Naive thymus-derived CD8-positive, alpha-beta T cell (primary cell): ENCODE measurements around the gene PMS2. TPM values are rescaled to one million over a fixed set of nuclear protein-coding genes. Genes with fewer than 3 reads are reported as not detected.
"Not testable (repeated sequence)": the region's sequence is repeated elsewhere in the genome, so short reads cannot be mapped to it uniquely, and the experiment has no call there.

ENCODE experiments used
- ATAC-seq, 2 donors: fragments of 150-1000 bp; cut with Tn5 transposase in 1 of 2; sonication (Bioruptor Pico), chemical (Tn5 transposase) in 1 of 2; 1 replicate in 1 of 2; 2 replicates in 1 of 2; pipeline ENCODE4 v1.10.0; 2021; ENCODE audit warnings: mild to moderate bottlenecking in 2 of 2, moderate library complexity in 2 of 2
- POLR2A ChIA-PET: fragments of 350-600 bp; sonication (Branson Sonifier 250); formaldehyde crosslinking; loops from one replicate; lab custom pipeline; 2021; ENCODE audit warnings: antibody characterized with exemption; lab: Charles Lee
- DNase-seq, 10 donors: peaks; one replicate each; pipeline versions ENCODE4 v3.0.0 to v3.0.0-alpha.2; 2020 to 2022
- H3K27ac Mint-ChIP-seq, 10 donors: one replicate each; pipeline ENCODE4 v1.8.0; 2020 to 2022; ENCODE audit warnings: mild to moderate bottlenecking in 10 of 10, mixed read lengths in 10 of 10, moderate library complexity in 4 of 10, inconsistent platforms in 1 of 10
- H3K27me3 Mint-ChIP-seq, 5 donors: one replicate each; pipeline ENCODE4 v1.8.0; 2021 to 2022; ENCODE audit warnings: mixed read lengths in 5 of 5
- H3K36me3 Mint-ChIP-seq, 3 donors: one replicate each; pipeline ENCODE4 v1.8.0; 2020 to 2022; ENCODE audit warnings: mixed read lengths in 3 of 3, mild to moderate bottlenecking in 2 of 3, inconsistent platforms in 1 of 3
- H3K4me1 Mint-ChIP-seq, 4 donors: one replicate each; pipeline ENCODE4 v1.8.0; 2021 to 2022; ENCODE audit warnings: mixed read lengths in 4 of 4
- H3K4me3 Mint-ChIP-seq, 10 donors: one replicate each; pipeline ENCODE4 v1.8.0; 2020 to 2022; ENCODE audit warnings: mild to moderate bottlenecking in 10 of 10, mixed read lengths in 10 of 10, moderate library complexity in 6 of 10, inconsistent platforms in 1 of 10
- H3K9me3 Mint-ChIP-seq, 9 donors: one replicate each; pipeline ENCODE4 v1.8.0; 2020 to 2022; ENCODE audit warnings: mixed read lengths in 9 of 9, mild to moderate bottlenecking in 3 of 9, inconsistent platforms in 1 of 9, moderate library complexity in 1 of 9
- polyA plus RNA-seq, 3 donors: library from polyadenylated mRNA; unstranded; fragments of 300-500 nt; fragmentation: Illumina TruSeq; gene quantifications; one replicate each; pipeline ENCODE4 v1.2.3, GENCODE V29; 2021
- total RNA-seq, 8 experiments: library from RNA in 2 of 8; stranded (reverse) in 2 of 8; gene quantifications; one replicate each; pipeline ENCODE4 v1.2.3 and lab custom pipeline; 2021 to 2026

PMS2 gene
- total and polyA plus RNA-seq, 5 experiments from 2014 or later = 9.8 to 22.8 (median 14.2) TPM

GRCh38 chr7:5963205-5963604 is 45.6 kb downstream of the PMS2 start:
- H3K27ac Mint-ChIP-seq, H3K27me3 Mint-ChIP-seq, H3K4me3 Mint-ChIP-seq, H3K36me3 Mint-ChIP-seq, POLR2A ChIA-PET, H3K4me1 Mint-ChIP-seq, H3K9me3 Mint-ChIP-seq, ATAC-seq, DNase-seq: not testable (repeated sequence)

GRCh38 chr7:5934945-5935450 is 73.9 kb downstream of the PMS2 start:
- H3K27me3 Mint-ChIP-seq, H3K9me3 Mint-ChIP-seq, H3K4me3 Mint-ChIP-seq, H3K36me3 Mint-ChIP-seq, POLR2A ChIA-PET, DNase-seq, H3K27ac Mint-ChIP-seq, H3K4me1 Mint-ChIP-seq, ATAC-seq: not testable (repeated sequence)

GRCh38 chr7:5931905-5932644 is 76.8 kb downstream of the PMS2 start:
- H3K27me3 Mint-ChIP-seq, DNase-seq, H3K27ac Mint-ChIP-seq, H3K4me1 Mint-ChIP-seq, POLR2A ChIA-PET, H3K36me3 Mint-ChIP-seq, ATAC-seq, H3K9me3 Mint-ChIP-seq, H3K4me3 Mint-ChIP-seq: not testable (repeated sequence)

GRCh38 chr7:5931250-5931649 is 77.6 kb downstream of the PMS2 start:
- not testable (repeated sequence) for H3K4me3 Mint-ChIP-seq

GRCh38 chr7:5930290-5930689 is 78.6 kb downstream of the PMS2 start:
- not testable (repeated sequence) for H3K27ac Mint-ChIP-seq, ATAC-seq

More at GRCh38 chr7:5931250-5931649, 77.6 kb downstream of the PMS2 start:
- H3K27me3 Mint-ChIP-seq, ATAC-seq, H3K4me1 Mint-ChIP-seq, DNase-seq, H3K36me3 Mint-ChIP-seq, H3K27ac Mint-ChIP-seq, H3K9me3 Mint-ChIP-seq, POLR2A ChIA-PET: not testable (repeated sequence)

GRCh38 chr7:5926263-5926870 is 82.5 kb downstream of the PMS2 start:
- H3K4me1 Mint-ChIP-seq, H3K27ac Mint-ChIP-seq, H3K4me3 Mint-ChIP-seq, DNase-seq, ATAC-seq, H3K9me3 Mint-ChIP-seq, H3K36me3 Mint-ChIP-seq, H3K27me3 Mint-ChIP-seq, POLR2A ChIA-PET: not testable (repeated sequence)

More at GRCh38 chr7:5930290-5930689, 78.6 kb downstream of the PMS2 start:
- H3K36me3 Mint-ChIP-seq, DNase-seq, H3K9me3 Mint-ChIP-seq, H3K4me3 Mint-ChIP-seq, H3K4me1 Mint-ChIP-seq, POLR2A ChIA-PET, H3K27me3 Mint-ChIP-seq: not testable (repeated sequence)

GRCh38 chr7:5924630-5925029 is 84.2 kb downstream of the PMS2 start:
- not testable (repeated sequence) for H3K27ac Mint-ChIP-seq

GRCh38 chr7:5924180-5924579 is 84.7 kb downstream of the PMS2 start:
- H3K4me1 Mint-ChIP-seq, H3K27ac Mint-ChIP-seq, DNase-seq, H3K4me3 Mint-ChIP-seq, POLR2A ChIA-PET, H3K27me3 Mint-ChIP-seq, H3K36me3 Mint-ChIP-seq, H3K9me3 Mint-ChIP-seq, ATAC-seq: not testable (repeated sequence)

More at GRCh38 chr7:5924630-5925029, 84.2 kb downstream of the PMS2 start:
- H3K4me1 Mint-ChIP-seq, POLR2A ChIA-PET, H3K9me3 Mint-ChIP-seq, H3K27me3 Mint-ChIP-seq, ATAC-seq, H3K36me3 Mint-ChIP-seq, DNase-seq, H3K4me3 Mint-ChIP-seq: not testable (repeated sequence)

Other genes with a start within 250 kb of the PMS2 start
- 100 to 1,000 TPM; 114 to 115 TPM for gene RNF216, start 227.4 kb downstream of the PMS2 start, total RNA-seq
- gene RNF216, start 227.4 kb downstream of the PMS2 start, polyA plus RNA-seq = 10 to 100 TPM; 28.4 to 47.6 (median 35.9) TPM
- gene OCM, start 128.3 kb downstream of the PMS2 start, total RNA-seq = 10 to 100 TPM; 12.1 to 13.7 TPM
- gene OCM, start 128.3 kb downstream of the PMS2 start, polyA plus RNA-seq = 1 to 10 TPM in 2 of 3 donors, under 1 TPM in 1; 0.54 to 1.8 (median 1.7) TPM
- gene CCZ1, start 110.3 kb downstream of the PMS2 start, total RNA-seq = 10 to 100 TPM; 66.3 to 72.5 TPM
- 10 to 100 TPM; 32.0 to 56.1 (median 33.0) TPM for gene CCZ1, start 110.3 kb downstream of the PMS2 start, polyA plus RNA-seq
- under 1 TPM in 1 of 2 experiments, not detected in 1; 0.81 TPM for gene RSPH10B, start 38.4 kb downstream of the PMS2 start, total RNA-seq
- gene RSPH10B, start 38.4 kb downstream of the PMS2 start, polyA plus RNA-seq = not detected
- 10 to 100 TPM; 12.6 to 14.0 TPM for gene AIMP2, start 223 bp upstream of the PMS2 start, total RNA-seq
- 10 to 100 TPM; 14.1 to 23.9 (median 20.8) TPM for gene AIMP2, start 223 bp upstream of the PMS2 start, polyA plus RNA-seq
- not detected for gene ANKRD61, start 22.3 kb upstream of the PMS2 start, total RNA-seq
- under 1 TPM; 0.21 to 0.36 (median 0.30) TPM for gene ANKRD61, start 22.3 kb upstream of the PMS2 start, polyA plus RNA-seq
- gene EIF2AK1, start 50.1 kb upstream of the PMS2 start, total RNA-seq = 10 to 100 TPM; 77.2 to 84.8 TPM
- gene EIF2AK1, start 50.1 kb upstream of the PMS2 start, polyA plus RNA-seq = 10 to 100 TPM; 94.1 to 95.3 (median 94.5) TPM
- gene USP42, start 95.9 kb upstream of the PMS2 start, total RNA-seq = 10 to 100 TPM; 18.3 to 19.4 TPM
- 10 to 100 TPM in 1 of 3 donors, 1 to 10 TPM in 2; 4.9 to 13.0 (median 7.9) TPM for gene USP42, start 95.9 kb upstream of the PMS2 start, polyA plus RNA-seq